Measurements from ENCODE around the gene ZNF736. TPM values are rescaled to one million over a fixed set of nuclear protein-coding genes. Genes with fewer than 3 reads are reported as not detected.
"Not testable (repeated sequence)": the region's sequence is repeated elsewhere in the genome, so short reads cannot be mapped to it uniquely, and the experiment has no call there.

ZNF736 gene
- total and polyA plus RNA-seq, 2 of the 4 experiments (the other 2 are of a cell fraction), result 1.9 to 8.1 TPM

GRCh38 chr7:64294701-64295420, 18.9 kb upstream of the ZNF736 start:
- Histone ChIP-seq H3K23ac (ENCODE audit: low read depth, low read length) (no peak overlapping the region), H2BK120ac (ENCODE audit: low read depth, low read length) (no peak overlapping the region), H3K9ac (ENCODE audit: low read depth, low read length) (no peak overlapping the region), H2BK15ac (ENCODE audit: low read depth, low read length) (no peak overlapping the region), H4K91ac (ENCODE audit: insufficient read depth, low read depth, low read length) (no peak overlapping the region), H3K4me3 (ENCODE audit: insufficient read depth, low read depth, low read length) (no peak overlapping the region), H3K56ac (ENCODE audit: extremely low read depth, insufficient read depth, low read length) (no peak overlapping the region), H4K8ac (ENCODE audit: low read depth in 2 of 2, low read length in 2 of 2) (no peak overlapping the region), H4K5ac (ENCODE audit: low read depth, low read length) (no peak overlapping the region), H3K27me3 (ENCODE audit: control insufficient read depth, insufficient read depth, low read length) (no peaks in the 10 kb centered on the region), H2AK9ac (replicated peaks; ENCODE audit: low read depth, low read length, poor library complexity) (no peak overlapping the region), H3K36me3 (ENCODE audit: control insufficient read depth, insufficient read depth, low read length) (no peaks in the 10 kb centered on the region), H3K14ac (replicated peaks; ENCODE audit: low read depth, low read length) (no peak overlapping the region), H3K9me1 (ENCODE audit: insufficient read depth, low read length) (no peaks in the 10 kb centered on the region), H4K20me1 (ENCODE audit: insufficient read depth, low read length) (no peaks in the 10 kb centered on the region), H3K9me3 (ENCODE audit: control insufficient read depth, insufficient read depth, low read length) (0 out of 2 replicates have a peak, but pooled peaks cover 4% of the 10 kb centered on the region), H3K4ac (ENCODE audit: low read depth, low read length) (no peak overlapping the region), H3K18ac (ENCODE audit: low read depth, low read length) (no peak overlapping the region), H3K4me2 (ENCODE audit: low read depth, low read length) (no peak overlapping the region), H2BK20ac (ENCODE audit: low read depth, low read length) (no peak overlapping the region), H3K4me1 (ENCODE audit: control insufficient read depth, insufficient read depth, low read length) (no peaks in the 10 kb centered on the region), H2AK5ac (ENCODE audit: low read depth, low read length) (no peak overlapping the region), H2AFZ (replicated peaks; ENCODE audit: low read length, poor library complexity) (no peak overlapping the region), H2BK5ac (ENCODE audit: low read depth, low read length, poor library complexity, severe bottlenecking) (no peak overlapping the region), H3K79me1 (ENCODE audit: low read depth in 1 of 2, low read length in 2 of 2) (no peaks in the 10 kb centered on the region), H3K27ac (ENCODE audit: insufficient read depth, low read length) (no peak overlapping the region)
- ATAC-seq (ENCODE audit: low read depth) (no peak), DNase-seq (no peak)
- intact Hi-C loops (cut with micrococcal nuclease), result no loop called here
- CTCF ChIA-PET, result no interaction called here
- in situ Hi-C loops (cut with MboI; ENCODE audit: low sequenced_read_pairs), result no loop called here
- dilution Hi-C loops (cut with HindIII; ENCODE audit: low sequenced_read_pairs, unreplicated experiment), result no loop called here
- no TSS peak for BruUV-seq (replicated peaks)
- no peak for TF ChIP-seq RAD21 (IDR thresholded peaks at IDR 0.05; ENCODE audit: low read length)
- no peak for TF ChIP-seq CTCF (conservative IDR thresholded peaks at IDR 0.05; ENCODE audit: low read depth, low read length)
- no peak for TF ChIP-seq MAFK (IDR thresholded peaks at IDR 0.05; ENCODE audit: low read depth, low read length)
- TF ChIP-seq BHLHE40 (IDR thresholded peaks at IDR 0.05; ENCODE audit: low read depth, low read length), result no peak
- no peak for TF ChIP-seq CEBPB (IDR thresholded peaks at IDR 0.05; ENCODE audit: low read depth, low read length)
- TF ChIP-seq MAZ (IDR thresholded peaks at IDR 0.05; ENCODE audit: borderline replicate concordance, low read depth, low read length), result no peak
- TF ChIP-seq CHD1 (IDR thresholded peaks at IDR 0.05; ENCODE audit: low read depth, low read length), result no peak
- TF ChIP-seq POLR2A (IDR thresholded peaks at IDR 0.05; ENCODE audit: low read depth, low read length), result no peak
- WGBS, 2 experiments (ENCODE audit: extremely low coverage in 2 of 2, insufficient read length in 1 of 2), result no CpG with 5 or more reads among the region's 1 CpG
- POLR2A ChIA-PET (ENCODE audit: unreplicated experiment), result no interaction called here

- H3K23ac ChIP-seq (ENCODE audit: low read depth, low read length); H4K5ac ChIP-seq (ENCODE audit: low read depth, low read length); POLR2A ChIA-PET (ENCODE audit: unreplicated experiment); H3K4me2 ChIP-seq (ENCODE audit: low read depth, low read length); H3K79me1 ChIP-seq (ENCODE audit: low read depth in 1 of 2, low read length in 2 of 2); H4K91ac ChIP-seq (ENCODE audit: insufficient read depth, low read depth, low read length); H3K14ac ChIP-seq (replicated peaks; ENCODE audit: low read depth, low read length); H3K4ac ChIP-seq (ENCODE audit: low read depth, low read length); H3K9ac ChIP-seq (ENCODE audit: low read depth, low read length); H2AK9ac ChIP-seq (replicated peaks; ENCODE audit: low read depth, low read length, poor library complexity); DNase-seq; H3K9me1 ChIP-seq (ENCODE audit: insufficient read depth, low read length); H3K56ac ChIP-seq (ENCODE audit: extremely low read depth, insufficient read depth, low read length); H3K9me3 ChIP-seq (ENCODE audit: control insufficient read depth, insufficient read depth, low read length); intact Hi-C loops (cut with micrococcal nuclease); H3K18ac ChIP-seq (ENCODE audit: low read depth, low read length); ATAC-seq (ENCODE audit: low read depth); CTCF ChIA-PET; H2AK5ac ChIP-seq (ENCODE audit: low read depth, low read length); H4K8ac ChIP-seq (ENCODE audit: low read depth in 2 of 2, low read length in 2 of 2); BruUV-seq (replicated peaks); H3K4me1 ChIP-seq (ENCODE audit: control insufficient read depth, insufficient read depth, low read length); H2BK5ac ChIP-seq (ENCODE audit: low read depth, low read length, poor library complexity, severe bottlenecking); H3K27me3 ChIP-seq (ENCODE audit: control insufficient read depth, insufficient read depth, low read length); H3K36me3 ChIP-seq (ENCODE audit: control insufficient read depth, insufficient read depth, low read length); H3K4me3 ChIP-seq (ENCODE audit: insufficient read depth, low read depth, low read length); H2BK120ac ChIP-seq (ENCODE audit: low read depth, low read length); H3K27ac ChIP-seq (ENCODE audit: insufficient read depth, low read length); H2BK20ac ChIP-seq (ENCODE audit: low read depth, low read length); in situ Hi-C loops (cut with MboI; ENCODE audit: low sequenced_read_pairs); dilution Hi-C loops (cut with HindIII; ENCODE audit: low sequenced_read_pairs, unreplicated experiment); H4K20me1 ChIP-seq (ENCODE audit: insufficient read depth, low read length); H2AFZ ChIP-seq (replicated peaks; ENCODE audit: low read length, poor library complexity); H2BK15ac ChIP-seq (ENCODE audit: low read depth, low read length): not testable (repeated sequence)
- no CpG with 5 or more reads among the region's 1 CpG for WGBS, 2 experiments (ENCODE audit: extremely low coverage in 2 of 2, insufficient read length in 1 of 2)
These were observed 16.3 kb upstream of the ZNF736 start for GRCh38 chr7:64297418-64297817.
